Smooth muscle cell of trachea (primary cell): ENCODE data around the gene TMEM14B. TPM values are rescaled to one million over a fixed set of nuclear protein-coding genes. Genes with fewer than 3 reads are reported as not detected.

Experiments used
- total RNA-seq: library from RNA; depleted of rRNA; stranded (reverse); fragments of >200 nt; gene quantifications from 2 replicates; pipeline ENCODE4 v1.2.1, GENCODE V29; 2014

The TMEM14B gene
- 77.9 and 139 TPM in 2 replicates for total RNA-seq

DNA sequence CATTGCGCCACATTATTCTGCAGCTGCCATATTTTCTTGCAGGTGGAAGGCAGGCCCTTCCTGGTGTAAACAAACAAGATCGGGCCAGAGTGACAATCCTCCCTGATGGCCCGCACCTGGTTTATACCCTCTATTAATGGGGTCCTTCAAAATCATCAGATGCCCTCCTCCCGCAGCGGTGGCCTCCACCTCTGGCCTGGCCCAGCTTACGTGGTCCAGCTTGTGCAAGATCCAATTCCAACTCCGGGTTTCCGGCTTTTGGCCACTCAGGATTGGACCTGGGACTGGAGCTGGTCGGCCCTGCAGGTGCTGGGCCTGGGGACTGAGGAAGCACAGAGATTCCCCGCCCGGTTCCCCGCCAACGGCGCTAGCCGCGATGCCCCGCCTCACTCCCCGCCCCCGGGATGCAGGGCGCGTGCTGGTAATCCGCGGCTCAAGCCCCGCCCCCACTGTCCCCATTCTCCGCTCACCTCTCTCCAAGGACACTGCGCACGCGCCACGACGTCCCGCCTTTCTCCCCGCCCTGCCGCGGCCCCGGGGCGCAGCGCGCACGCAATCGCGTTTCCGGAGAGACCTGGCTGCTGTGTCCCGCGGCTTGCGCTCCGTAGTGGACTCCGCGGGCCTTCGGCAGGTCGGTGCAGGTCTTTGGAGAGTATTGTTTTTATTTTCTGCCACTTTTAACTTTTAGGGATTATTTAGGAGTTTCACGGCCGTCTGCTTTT lies at the start of gene TMEM14B:
Gene TMEM14B, plus strand, starts transcription at position 555 of the 722 bp plus-strand sequence. CDS start 1,441 bp downstream, outside the sequence.

GRCh38 chr6:10722820-10723566 lies 24.6 kb upstream of the TMEM14B start, which contains the start of gene TMEM14C:
Gene TMEM14C (plus strand): TSS chr6:10723070. CDS start chr6:10724614, 1,544 bp downstream.

Other genes with a start within 250 kb of the TMEM14B start
- gene GCNT2, start 226.5 kb upstream of the TMEM14B start, total RNA-seq = 0.99 and 1.3 TPM in 2 replicates
- gene C6orf52, start 53.2 kb upstream of the TMEM14B start, total RNA-seq = 0.50 and 0.58 TPM in 2 replicates
- 13.7 and 20.1 TPM in 2 replicates for gene PAK1IP1, start 52.8 kb upstream of the TMEM14B start, total RNA-seq
- 133 and 165 TPM in 2 replicates for gene TMEM14C, start 24.7 kb upstream of the TMEM14B start, total RNA-seq
- not detected in 2 replicates for gene MAK, start 90.7 kb downstream of the TMEM14B start, total RNA-seq
- gene GCM2, start 134.2 kb downstream of the TMEM14B start, total RNA-seq = not detected in 2 replicates
- not detected in 2 replicates for gene SYCP2L, start 139.2 kb downstream of the TMEM14B start, total RNA-seq